Osteoblast (primary cell): ENCODE data around the gene DHFR2. TPM values are rescaled to one million over a fixed set of nuclear protein-coding genes. Genes with fewer than 3 reads are reported as not detected.
"Not testable (repeated sequence)": the region's sequence is repeated elsewhere in the genome, so short reads cannot be mapped to it uniquely, and the experiment has no call there.

Source experiments
- DNase-seq: peaks from one replicate; pipeline ENCODE4 v3.0.0; 2011; ENCODE audit warnings: low spot score, mixed read lengths; ENCODE audit not compliant: insufficient read length; ENCODE audit errors: missing footprints
- H2AFZ ChIP-seq: 2 replicates; pipeline ENCODE4 v1.6.0; 2011; ENCODE audit warnings: mild to moderate bottlenecking, low read length
- H3K27ac ChIP-seq: 2 replicates; pipeline ENCODE4 v1.5.1; 2011; ENCODE audit warnings: mild to moderate bottlenecking, low read depth, low read length, moderate library complexity
- H3K27me3 ChIP-seq: 2 replicates; pipeline ENCODE4 v1.6.0; 2012; ENCODE audit warnings: mild to moderate bottlenecking, control low read depth, inconsistent platforms, low read length, moderate library complexity; ENCODE audit not compliant: insufficient read depth
- H3K36me3 ChIP-seq: 2 replicates; pipeline ENCODE4 v1.5.1; 2011; ENCODE audit warnings: mild to moderate bottlenecking, low read length, control low read depth, moderate library complexity; ENCODE audit not compliant: insufficient read depth
- H3K4me1 ChIP-seq: 2 replicates; pipeline ENCODE4 v1.5.1; 2011; ENCODE audit warnings: mild to moderate bottlenecking, low read length, control low read depth, moderate library complexity; ENCODE audit not compliant: insufficient read depth
- H3K4me2 ChIP-seq: 2 replicates; pipeline ENCODE4 v1.6.0; 2011; ENCODE audit warnings: mild to moderate bottlenecking, low read length; ENCODE audit not compliant: insufficient read depth
- H3K4me3 ChIP-seq: fragments of 200-600 bp; sonication (generic); 3 replicates; pipeline ENCODE4 v1.5.1; 2012; ENCODE audit warnings: mild to moderate bottlenecking, low read length, inconsistent platforms; ENCODE audit not compliant: insufficient read depth
- H3K79me2 ChIP-seq: 2 replicates; pipeline ENCODE4 v1.6.0; 2012; ENCODE audit warnings: mild to moderate bottlenecking, low read length, control low read depth, inconsistent platforms; ENCODE audit not compliant: insufficient read depth
- H3K9me3 ChIP-seq: 2 replicates; pipeline ENCODE4 v1.5.1; 2011; ENCODE audit warnings: low read depth, low read length, control low read depth
- H4K20me1 ChIP-seq: 2 replicates; pipeline ENCODE4 v1.6.0; 2012; ENCODE audit warnings: mild to moderate bottlenecking, low read length, control low read depth; ENCODE audit not compliant: insufficient read depth
- CTCF ChIP-seq: IDR thresholded peaks from 2 replicates; pipeline ENCODE4 v1.5.1; 2011; ENCODE audit warnings: mild to moderate bottlenecking, low read depth, low read length, moderate library complexity; ENCODE audit errors: extremely low read depth
- total RNA-seq: library from RNA; depleted of rRNA; stranded (reverse); fragments of >200 nt; gene quantifications from 2 replicates; pipeline ENCODE4 v1.2.3, GENCODE V29; 2012

Gene DHFR2
- total RNA-seq, 1 donor = 4.7 TPM

DNA sequence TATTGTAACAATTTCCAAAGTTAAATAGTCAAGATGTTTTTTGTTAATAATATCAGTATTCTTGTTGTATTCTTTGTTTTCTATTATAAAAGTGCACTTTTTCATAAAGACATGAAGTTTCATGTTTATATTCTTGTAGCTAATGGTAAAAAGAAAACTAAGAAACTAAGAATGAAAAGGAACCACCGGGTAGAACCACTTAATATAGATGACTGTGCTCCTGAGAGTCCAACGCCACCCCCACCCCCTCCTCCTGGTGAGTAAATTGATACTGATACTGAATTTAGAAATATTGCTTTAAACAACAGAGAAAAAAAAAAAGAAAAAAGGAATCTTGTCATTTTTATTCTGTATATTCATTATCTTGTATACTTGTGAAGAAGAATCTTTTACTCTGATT is 13.4 kb downstream of the DHFR2 start:
- Histone ChIP-seq H3K9me3 (no peaks in the 10 kb centered on the region), H3K36me3 (peaks cover 7% of the 10 kb centered on the region), H3K27ac (no peak overlapping the region), H2AFZ (no peak overlapping the region), H3K79me2 (no peaks in the 10 kb centered on the region), H3K4me3 (no peak overlapping the region), H4K20me1 (no peaks in the 10 kb centered on the region), H3K27me3 (no peaks in the 10 kb centered on the region), H3K4me2 (no peak overlapping the region), H3K4me1 (no peaks in the 10 kb centered on the region)
- DNase-seq = no peak
- TF ChIP-seq CTCF = no peak

- H3K27me3 ChIP-seq = no peaks in the 10 kb centered on the region
- no peak for TF ChIP-seq CTCF
- no peaks in the 10 kb centered on the region for H3K36me3 ChIP-seq
- H3K27ac ChIP-seq = no peak overlapping the region
- no peak overlapping the region for H3K4me2 ChIP-seq
- no peak for DNase-seq
- H3K4me1 ChIP-seq = no peaks in the 10 kb centered on the region
- no peak overlapping the region for H2AFZ ChIP-seq
- H3K9me3 ChIP-seq = no peaks in the 10 kb centered on the region
- H3K4me3 ChIP-seq = no peak overlapping the region
- no peaks in the 10 kb centered on the region for H4K20me1 ChIP-seq
- no peaks in the 10 kb centered on the region for H3K79me2 ChIP-seq
These were observed 16.2 kb downstream of the DHFR2 start for GRCh38 chr3:94046533-94046932.

DNA sequence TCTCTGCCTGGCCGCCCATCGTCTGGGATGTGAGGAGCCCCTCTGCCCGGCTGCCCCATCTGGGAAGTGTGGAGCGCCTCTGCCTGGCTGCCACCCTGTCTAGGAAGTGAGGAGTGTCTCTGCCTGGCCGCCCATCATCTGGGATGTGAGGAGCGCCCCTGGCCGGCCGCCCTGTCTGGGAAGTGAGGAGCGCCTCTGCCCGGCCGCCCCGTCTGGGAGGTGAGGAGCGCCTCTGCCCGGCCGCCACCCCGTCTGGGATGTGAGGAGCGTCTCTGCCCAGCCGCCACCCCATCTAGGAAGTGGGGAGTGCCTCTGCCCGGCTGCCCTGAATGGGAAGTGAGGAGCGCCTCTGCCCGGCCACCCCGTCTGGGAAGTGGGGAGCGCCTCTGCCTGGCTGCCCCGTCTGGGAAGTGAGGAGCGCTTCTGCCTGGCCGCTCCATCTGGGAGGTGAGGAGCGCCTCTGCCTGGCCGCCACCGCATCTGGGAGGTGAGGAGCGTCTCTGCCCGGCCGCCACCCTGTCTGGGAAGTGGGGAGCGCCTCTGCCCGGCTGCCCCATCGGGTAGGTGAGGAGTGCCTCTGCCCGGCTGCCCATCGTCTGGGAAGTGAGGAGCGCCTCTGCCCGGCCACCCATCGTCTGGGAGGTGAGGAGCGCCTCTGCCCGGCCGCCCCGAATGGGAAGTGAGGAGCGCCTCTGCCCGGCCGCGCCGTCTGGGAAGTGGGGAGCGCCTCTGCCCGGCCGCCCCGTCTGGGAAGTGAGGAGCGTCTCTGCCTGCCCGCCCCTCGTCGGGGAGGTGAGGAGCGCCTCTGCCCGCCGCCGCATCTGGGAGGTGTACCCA is 18.4 kb downstream of the DHFR2 start:
- not testable (repeated sequence) for H2AFZ ChIP-seq, DNase-seq, H4K20me1 ChIP-seq, H3K4me3 ChIP-seq, H3K79me2 ChIP-seq, H3K4me2 ChIP-seq, H3K9me3 ChIP-seq, H3K36me3 ChIP-seq, H3K4me1 ChIP-seq, H3K27ac ChIP-seq, H3K27me3 ChIP-seq

DNA sequence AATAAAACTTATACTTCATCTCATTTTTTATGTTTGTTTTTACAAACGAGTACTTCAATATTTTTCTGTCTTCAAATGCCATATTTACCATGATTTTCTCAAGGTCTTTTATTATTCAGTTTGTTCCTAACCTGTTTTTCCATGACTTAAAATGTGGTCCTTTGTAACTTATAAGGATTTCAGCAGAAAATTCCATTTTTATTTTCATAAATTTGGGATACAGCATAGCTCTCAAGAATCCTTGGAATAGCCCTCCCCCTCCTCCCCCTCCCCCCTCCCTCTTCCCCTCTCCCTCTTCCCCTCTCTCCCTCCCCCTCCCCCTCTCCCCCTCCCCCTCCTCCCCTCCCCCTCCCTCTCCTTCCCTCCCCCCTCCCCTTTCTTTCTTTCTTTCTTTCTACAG is 19.4 kb downstream of the DHFR2 start:
- Histone ChIP-seq H3K36me3 (no peaks in the 10 kb centered on the region), H3K9me3 (no peaks in the 10 kb centered on the region), H3K27ac (no peak overlapping the region), H4K20me1 (no peaks in the 10 kb centered on the region), H3K4me2 (no peak overlapping the region), H3K4me1 (no peaks in the 10 kb centered on the region), H2AFZ (no peak overlapping the region), H3K27me3 (no peaks in the 10 kb centered on the region), H3K79me2 (no peaks in the 10 kb centered on the region), H3K4me3 (no peak overlapping the region)
- no peak for DNase-seq
- TF ChIP-seq CTCF = no peak
